ENCODE measurements around the gene ZNF18. TPM values are rescaled to one million over a fixed set of nuclear protein-coding genes. Genes with fewer than 3 reads are reported as not detected.

ZNF18 gene
- total and polyA plus RNA-seq, 2 experiments from 2014 or later: 7.9 to 11.3 TPM

DNA sequence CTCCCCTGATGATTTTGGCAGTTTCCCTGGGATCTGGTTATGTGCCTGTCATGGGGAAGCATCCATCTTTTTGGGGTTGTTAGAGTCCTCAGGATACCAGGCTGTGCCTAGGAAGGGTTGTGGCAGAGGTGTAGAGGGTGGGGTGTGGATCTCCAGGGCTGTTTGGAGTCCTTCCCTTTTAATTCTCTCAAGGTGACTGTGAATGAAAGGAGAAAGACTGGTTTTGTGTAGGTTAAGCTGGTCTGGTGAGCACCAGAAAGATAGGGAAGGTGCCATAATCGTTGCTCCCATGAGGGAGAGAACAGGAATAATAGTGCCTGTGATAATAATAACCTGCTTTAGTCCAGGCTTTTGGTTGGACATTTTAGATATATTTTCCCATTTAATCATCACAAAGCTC, 30.4 kb upstream of the ZNF18 start:
- peaks cover 21% of the 10 kb centered on the region for H4K20me1 ChIP-seq (ENCODE audit: insufficient read depth)
- no peaks in the 10 kb centered on the region for H3K9me2 ChIP-seq (ENCODE audit: insufficient read depth)
- peaks cover 29% of the 10 kb centered on the region for H3K4me1 ChIP-seq (ENCODE audit: insufficient read depth)
- TF ChIP-seq EZH2 (IDR thresholded peaks at IDR 0.05; ENCODE audit: insufficient read depth, poor library complexity, severe bottlenecking) (no peak), EZH2phosphoT487 (IDR thresholded peaks at IDR 0.05; ENCODE audit: insufficient read depth, low read depth) (no peak)
- peaks cover 16% of the 10 kb centered on the region; the same call in 1 of the 2 replicates for H3F3A ChIP-seq (ENCODE audit: insufficient read depth)
- H3K27ac ChIP-seq: no peak overlapping the region
- no peak for DNase-seq
- H3K79me2 ChIP-seq (ENCODE audit: insufficient read depth): peaks cover 100% of the 10 kb centered on the region
- no peak overlapping the region for H2AFZ ChIP-seq
- no peak overlapping the region for H3K4me3 ChIP-seq
- in situ Hi-C loops (cut with MboI): no loop called here
- no peaks in the 10 kb centered on the region for H3K9me3 ChIP-seq (ENCODE audit: low read depth)
- no peak overlapping the region for H3K9ac ChIP-seq
- 100% methylated on average over 1 of the region's 1 CpG for WGBS, 2 experiments (ENCODE audit: low coverage in 1 of 2, low lambda C conversion rate in 2 of 2, missing lambda C conversion rate in 2 of 2)
- H3K36me3 ChIP-seq (ENCODE audit: low read depth): no peaks in the 10 kb centered on the region
- no peak overlapping the region for H3K4me2 ChIP-seq (ENCODE audit: unreplicated experiment)
- H3K27me3 ChIP-seq (replicated peaks; ENCODE audit: insufficient read depth): no peaks in the 10 kb centered on the region

- DNase-seq: peak; percentile 64
- H3K9ac ChIP-seq: no peak overlapping the region
- no peaks in the 10 kb centered on the region for H3K36me3 ChIP-seq (ENCODE audit: low read depth)
- no peaks in the 10 kb centered on the region for H3K9me2 ChIP-seq (ENCODE audit: insufficient read depth)
- peaks cover 82% of the 10 kb centered on the region for H3K79me2 ChIP-seq (ENCODE audit: insufficient read depth)
- in situ Hi-C loops (cut with MboI): no loop called here
- H3K4me2 ChIP-seq (ENCODE audit: unreplicated experiment): peak overlapping the region; percentile 29
- no peak overlapping the region for H2AFZ ChIP-seq
- H3K4me3 ChIP-seq: no peak overlapping the region
- H3K27ac ChIP-seq: no peak overlapping the region
- WGBS, 2 experiments (ENCODE audit: low coverage in 1 of 2, low lambda C conversion rate in 2 of 2, missing lambda C conversion rate in 2 of 2): 0% methylated on average over 1 of the region's 1 CpG
- H4K20me1 ChIP-seq (ENCODE audit: insufficient read depth): peaks cover 15% of the 10 kb centered on the region
- H3K27me3 ChIP-seq (replicated peaks; ENCODE audit: insufficient read depth): no peaks in the 10 kb centered on the region
- TF ChIP-seq EZH2phosphoT487 (IDR thresholded peaks at IDR 0.05; ENCODE audit: insufficient read depth, low read depth) (no peak), EZH2 (IDR thresholded peaks at IDR 0.05; ENCODE audit: insufficient read depth, poor library complexity, severe bottlenecking) (no peak)
- H3K9me3 ChIP-seq (ENCODE audit: low read depth): no peaks in the 10 kb centered on the region
- H3K4me1 ChIP-seq (ENCODE audit: insufficient read depth): peaks cover 33% of the 10 kb centered on the region
- peaks cover 16% of the 10 kb centered on the region; the same call in 1 of the 2 replicates for H3F3A ChIP-seq (ENCODE audit: insufficient read depth)
Observed at GRCh38 chr17:12024327-12024726, 27.1 kb upstream of the ZNF18 start.

GRCh38 chr17:12022310-12022709, 25.0 kb upstream of the ZNF18 start:
- Histone ChIP-seq H4K20me1 (ENCODE audit: insufficient read depth) (peaks cover 15% of the 10 kb centered on the region), H3K4me3 (peak overlapping the region; percentile 75)

GRCh38 chr17:12021623-12022140, 24.4 kb upstream of the ZNF18 start:
- in situ Hi-C loops (cut with MboI): no loop called here

More at GRCh38 chr17:12022310-12022709, 25.0 kb upstream of the ZNF18 start:
- no peaks in the 10 kb centered on the region for H3K36me3 ChIP-seq (ENCODE audit: low read depth)
- 60 to 74% methylated on average over 2 of the region's 2 CpGs for WGBS, 2 experiments (ENCODE audit: low coverage in 1 of 2, low lambda C conversion rate in 2 of 2, missing lambda C conversion rate in 2 of 2)
- peak overlapping the region; percentile 92; the same call in 1 of the 2 replicates for H3K9ac ChIP-seq
- DNase-seq: no peak
- H3K27me3 ChIP-seq (replicated peaks; ENCODE audit: insufficient read depth): no peaks in the 10 kb centered on the region
- H3K79me2 ChIP-seq (ENCODE audit: insufficient read depth): peaks cover 61% of the 10 kb centered on the region
- H3K9me3 ChIP-seq (ENCODE audit: low read depth): no peaks in the 10 kb centered on the region
- H3F3A ChIP-seq (ENCODE audit: insufficient read depth): peaks cover 16% of the 10 kb centered on the region; the same call in 1 of the 2 replicates
- H3K4me2 ChIP-seq (ENCODE audit: unreplicated experiment): peak overlapping the region; percentile 81
- no peak overlapping the region for H3K27ac ChIP-seq
- no peaks in the 10 kb centered on the region for H3K9me2 ChIP-seq (ENCODE audit: insufficient read depth)
- H2AFZ ChIP-seq: no peak overlapping the region
- in situ Hi-C loops (cut with MboI): no loop called here
- peaks cover 33% of the 10 kb centered on the region for H3K4me1 ChIP-seq (ENCODE audit: insufficient read depth)
- TF ChIP-seq EZH2phosphoT487 (IDR thresholded peaks at IDR 0.05; ENCODE audit: insufficient read depth, low read depth): no peak
- TF ChIP-seq EZH2 (IDR thresholded peaks at IDR 0.05; ENCODE audit: insufficient read depth, poor library complexity, severe bottlenecking): no peak

More at GRCh38 chr17:12021623-12022140, 24.4 kb upstream of the ZNF18 start:
- peak overlapping the region; percentile 92 for H3K9ac ChIP-seq
- DNase-seq: no peak
- peaks cover 16% of the 10 kb centered on the region; the same call in 1 of the 2 replicates for H3F3A ChIP-seq (ENCODE audit: insufficient read depth)
- H3K9me2 ChIP-seq (ENCODE audit: insufficient read depth): no peaks in the 10 kb centered on the region
- no peaks in the 10 kb centered on the region for H3K36me3 ChIP-seq (ENCODE audit: low read depth)
- H3K4me2 ChIP-seq (ENCODE audit: unreplicated experiment): peak overlapping the region; percentile 81
- no peaks in the 10 kb centered on the region for H3K9me3 ChIP-seq (ENCODE audit: low read depth)
- no peaks in the 10 kb centered on the region for H3K27me3 ChIP-seq (replicated peaks; ENCODE audit: insufficient read depth)
- H3K27ac ChIP-seq: no peak overlapping the region
- peak overlapping the region; percentile 84; the same call in 1 of the 2 replicates for H2AFZ ChIP-seq
- no peak for TF ChIP-seq EZH2phosphoT487 (IDR thresholded peaks at IDR 0.05; ENCODE audit: insufficient read depth, low read depth)
- TF ChIP-seq EZH2 (IDR thresholded peaks at IDR 0.05; ENCODE audit: insufficient read depth, poor library complexity, severe bottlenecking): no peak
- 2% methylated on average over 3 of the region's 3 CpGs for WGBS, 2 experiments (ENCODE audit: low coverage in 1 of 2, low lambda C conversion rate in 2 of 2, missing lambda C conversion rate in 2 of 2)
- H3K4me1 ChIP-seq (ENCODE audit: insufficient read depth): peaks cover 33% of the 10 kb centered on the region
- H3K4me3 ChIP-seq: peak overlapping the region; percentile 75
- H3K79me2 ChIP-seq (ENCODE audit: insufficient read depth): peaks cover 55% of the 10 kb centered on the region
- H4K20me1 ChIP-seq (ENCODE audit: insufficient read depth): peaks cover 15% of the 10 kb centered on the region
